Keratinocyte (primary cell): ENCODE data around the gene AOAH.

Source experiments
- CTCF ChIP-seq, 3 experiments: IDR thresholded peaks in 1 of 3; conservative IDR thresholded peaks in 1 of 3; optimal IDR thresholded peaks in 1 of 3; 2 replicates in 2 of 3; 3 replicates in 1 of 3; pipeline versions ENCODE3 to v1.5.1; 2011; ENCODE audit warnings: low read length in 3 of 3, mild to moderate bottlenecking in 3 of 3, moderate library complexity in 2 of 3, control low read depth in 1 of 3, inconsistent platforms in 1 of 3; ENCODE audit not compliant: insufficient read depth in 2 of 3; ENCODE audit errors: extremely low read depth in 1 of 3
- EZH2 ChIP-seq: IDR thresholded peaks from one replicate; pipeline ENCODE4 v1.6.1; 2012; ENCODE audit warnings: inconsistent platforms, mild to moderate bottlenecking, low read length, moderate library complexity

GRCh38 chr7:36728143-36728542 is 3.8 kb upstream of the AOAH start:
- no peak for TF ChIP-seq CTCF (optimal IDR thresholded peaks at IDR 0.05 in 1 of 3, IDR thresholded peaks at IDR 0.05 in 1 of 3, conservative IDR thresholded peaks at IDR 0.05 in 1 of 3; ENCODE audit: extremely low read depth in 1 of 3, insufficient read depth in 2 of 3, low read length in 3 of 3)
- no peak for TF ChIP-seq EZH2
